Activated CD8-positive, alpha-beta T cell treated with anti-CD3 and anti-CD28 coated beads for 36 hours (primary cell): ENCODE data around the gene TRMT44. TPM values are rescaled to one million over a fixed set of nuclear protein-coding genes. Genes with fewer than 3 reads are reported as not detected.

Source experiments
- ATAC-seq: fragments of 200-7000 bp; cut with Tn5 transposase; one replicate; pipeline ENCODE4 v1.10.0; 2021; ENCODE audit warnings: mild to moderate bottlenecking, moderate library complexity
- CTCF ChIA-PET: fragments of 350-600 bp; sonication (Branson Sonifier 250); formaldehyde crosslinking; loops from one replicate; lab custom pipeline; 2021; ENCODE audit warnings: antibody characterized with exemption; lab: Charles Lee
- POLR2A ChIA-PET: fragments of 350-600 bp; sonication (Branson Sonifier 250); formaldehyde crosslinking; loops from one replicate; lab custom pipeline; 2021; ENCODE audit warnings: antibody characterized with exemption; lab: Charles Lee
- DNase-seq: peaks from one replicate; pipeline ENCODE4 v3.0.0-alpha.2; 2020
- H3K27ac Mint-ChIP-seq: one replicate; pipeline ENCODE4 v1.8.0; 2021; ENCODE audit warnings: mild to moderate bottlenecking, mixed read lengths
- H3K27me3 Mint-ChIP-seq: one replicate; pipeline ENCODE4 v1.8.0; 2021; ENCODE audit warnings: mixed read lengths
- H3K36me3 Mint-ChIP-seq: one replicate; pipeline ENCODE4 v1.8.0; 2021; ENCODE audit warnings: low read depth, mixed read lengths
- H3K4me1 Mint-ChIP-seq: one replicate; pipeline ENCODE4 v1.8.0; 2021; ENCODE audit warnings: low read depth, mixed read lengths
- H3K4me3 Mint-ChIP-seq: one replicate; pipeline ENCODE4 v1.8.0; 2021; ENCODE audit warnings: mild to moderate bottlenecking, moderate library complexity, mixed read lengths
- H3K9me3 Mint-ChIP-seq: one replicate; pipeline ENCODE4 v1.8.0; 2021; ENCODE audit warnings: mixed read lengths
- intact Hi-C: fragments of 100-400 bp; cut with micrococcal nuclease; formaldehyde crosslinking; loops from one replicate; pipeline ENCODE4 v1.10.0; 2022
- total RNA-seq, 2 experiments: library from RNA; stranded (reverse); gene quantifications; one replicate each; pipeline ENCODE4 v1.2.3, GENCODE V29; 2021
- TF ChIP-seq, protein P1 (sequence below): fragments of 200-600 bp; IDR thresholded peaks from one replicate; pipeline ENCODE4 v1.8.0; 2022; ENCODE audit warnings: antibody characterized with exemption, mild to moderate bottlenecking

The TRMT44 gene
- total RNA-seq, 2 experiments from 2014 or later = 25.5 to 26.3 TPM

DNA sequence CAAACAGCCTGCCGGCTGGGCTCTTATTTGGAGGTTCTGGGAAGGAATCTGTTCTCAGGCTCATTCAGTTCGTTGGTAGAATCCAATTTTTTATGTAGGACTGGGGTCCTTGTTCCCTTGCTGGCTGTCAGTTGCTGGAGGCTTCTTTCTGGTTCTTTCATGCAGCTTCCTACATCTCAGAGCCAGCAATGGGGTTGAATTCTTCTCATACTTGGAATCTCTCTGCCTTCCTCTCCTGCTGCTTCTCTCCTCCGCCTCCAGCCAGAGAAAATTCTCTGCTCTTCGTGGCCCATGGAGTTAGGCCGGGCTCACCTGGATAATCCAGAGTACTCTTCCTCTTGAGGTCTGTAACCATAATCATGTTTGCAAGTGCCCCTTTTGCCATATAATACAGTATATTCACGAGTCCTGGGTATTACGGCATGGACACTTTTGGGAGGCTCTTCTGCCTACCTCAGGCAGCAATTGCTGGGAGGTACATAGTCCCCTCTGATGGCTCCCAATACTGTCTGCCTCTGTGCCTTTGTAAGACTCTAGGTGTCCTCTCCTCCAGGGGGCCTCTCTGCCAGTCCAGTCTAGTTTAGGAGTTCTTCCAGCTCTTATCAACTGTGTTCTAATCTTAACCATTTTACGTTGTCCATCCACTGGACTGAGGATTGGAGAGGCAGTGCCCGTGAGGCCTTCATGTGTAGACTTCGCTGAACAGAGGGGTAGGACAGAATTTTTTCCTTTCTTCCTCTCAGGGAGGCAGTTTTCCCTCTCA, 2.2 kb downstream of the TRMT44 start:
- no peak for ATAC-seq
- H3K27me3 Mint-ChIP-seq = no peaks in the 10 kb centered on the region
- H3K36me3 Mint-ChIP-seq = peaks cover 14% of the 10 kb centered on the region
- ChIA-PET CTCF (interaction anchor here (1.0 kb wide), 1 partner anchor 201 kb away, joined by 3 read pairs; no protein-coding TSS in a partner anchor), POLR2A (interaction anchor here (4.5 kb wide), 1 partner anchor 14 kb away, joined by 34 read pairs; no protein-coding TSS in a partner anchor)
- intact Hi-C loops = no loop called here
- TF ChIP-seq, protein P1, sequence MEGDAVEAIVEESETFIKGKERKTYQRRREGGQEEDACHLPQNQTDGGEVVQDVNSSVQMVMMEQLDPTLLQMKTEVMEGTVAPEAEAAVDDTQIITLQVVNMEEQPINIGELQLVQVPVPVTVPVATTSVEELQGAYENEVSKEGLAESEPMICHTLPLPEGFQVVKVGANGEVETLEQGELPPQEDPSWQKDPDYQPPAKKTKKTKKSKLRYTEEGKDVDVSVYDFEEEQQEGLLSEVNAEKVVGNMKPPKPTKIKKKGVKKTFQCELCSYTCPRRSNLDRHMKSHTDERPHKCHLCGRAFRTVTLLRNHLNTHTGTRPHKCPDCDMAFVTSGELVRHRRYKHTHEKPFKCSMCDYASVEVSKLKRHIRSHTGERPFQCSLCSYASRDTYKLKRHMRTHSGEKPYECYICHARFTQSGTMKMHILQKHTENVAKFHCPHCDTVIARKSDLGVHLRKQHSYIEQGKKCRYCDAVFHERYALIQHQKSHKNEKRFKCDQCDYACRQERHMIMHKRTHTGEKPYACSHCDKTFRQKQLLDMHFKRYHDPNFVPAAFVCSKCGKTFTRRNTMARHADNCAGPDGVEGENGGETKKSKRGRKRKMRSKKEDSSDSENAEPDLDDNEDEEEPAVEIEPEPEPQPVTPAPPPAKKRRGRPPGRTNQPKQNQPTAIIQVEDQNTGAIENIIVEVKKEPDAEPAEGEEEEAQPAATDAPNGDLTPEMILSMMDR = no peak
- peak overlapping the region; percentile 89 for H3K4me3 Mint-ChIP-seq
- H3K27ac Mint-ChIP-seq = no peak overlapping the region
- peaks cover 49% of the 10 kb centered on the region for H3K4me1 Mint-ChIP-seq
- no peak for DNase-seq
- H3K9me3 Mint-ChIP-seq = no peaks in the 10 kb centered on the region

- peaks cover 41% of the 10 kb centered on the region for H3K4me1 Mint-ChIP-seq
- peaks cover 14% of the 10 kb centered on the region for H3K36me3 Mint-ChIP-seq
- H3K27me3 Mint-ChIP-seq = no peaks in the 10 kb centered on the region
- no peak overlapping the region for H3K4me3 Mint-ChIP-seq
- no peak overlapping the region for H3K27ac Mint-ChIP-seq
- ATAC-seq (no peak), DNase-seq (no peak)
- intact Hi-C loops = no loop called here
- TF ChIP-seq, protein P1 = no peak
- CTCF ChIA-PET = interaction anchor here (1.0 kb wide), 1 partner anchor 202 kb away, joined by 3 read pairs; no protein-coding TSS in a partner anchor
- H3K9me3 Mint-ChIP-seq = no peaks in the 10 kb centered on the region
- POLR2A ChIA-PET = no interaction called here
Observed at GRCh38 chr4:8443801-8444200, 3.2 kb downstream of the TRMT44 start.

GRCh38 chr4:8446122-8446521, 5.5 kb downstream of the TRMT44 start:
- intact Hi-C loops = no loop called here
- no peaks in the 10 kb centered on the region for H3K27me3 Mint-ChIP-seq

GRCh38 chr4:8451440-8452182, 11.0 kb downstream of the TRMT44 start:
- CTCF ChIA-PET = interaction anchor here (1.1 to 1.2 kb wide), 2 partner anchors 16 to 209 kb away, joined by 3 to 4 read pairs; no protein-coding TSS in a partner anchor
- H3K36me3 Mint-ChIP-seq = peaks cover 15% of the 10 kb centered on the region
- POLR2A ChIA-PET = no interaction called here
- no peak overlapping the region for H3K27ac Mint-ChIP-seq
- ATAC-seq (no peak), DNase-seq (no peak)
- TF ChIP-seq, protein P1 = no peak
- H3K4me1 Mint-ChIP-seq = no peaks in the 10 kb centered on the region
- no peaks in the 10 kb centered on the region for H3K27me3 Mint-ChIP-seq
- no peak overlapping the region for H3K4me3 Mint-ChIP-seq
- H3K9me3 Mint-ChIP-seq = no peaks in the 10 kb centered on the region
- intact Hi-C loops = no loop called here

More at GRCh38 chr4:8446122-8446521, 5.5 kb downstream of the TRMT44 start:
- no peak for DNase-seq
- Mint-ChIP-seq H3K4me3 (no peak overlapping the region), H3K4me1 (peaks cover 35% of the 10 kb centered on the region), H3K36me3 (peaks cover 8% of the 10 kb centered on the region), H3K9me3 (no peaks in the 10 kb centered on the region), H3K27ac (no peak overlapping the region)
- no peak for ATAC-seq
- TF ChIP-seq, protein P1 = no peak
- POLR2A ChIA-PET = no interaction called here
- CTCF ChIA-PET = no interaction called here
